Mucosa of stomach (tissue), 1 donor: ENCODE data around the gene IL2RG.
A peak's percentile ranks its signal among the peaks of the same experiment; 100 is the strongest.

Experiments
- H3K27me3 ChIP-seq: one replicate; pipeline ENCODE4 v1.7.0; 2013; ENCODE audit warnings: mild to moderate bottlenecking, low read length; ENCODE audit not compliant: control insufficient read depth, insufficient read depth
- H3K36me3 ChIP-seq: one replicate; pipeline ENCODE4 v1.7.0; 2013; ENCODE audit warnings: low read length; ENCODE audit not compliant: control insufficient read depth, insufficient read depth
- H3K4me1 ChIP-seq: one replicate; pipeline ENCODE4 v1.7.0; 2013; ENCODE audit warnings: mild to moderate bottlenecking, low read length; ENCODE audit not compliant: control insufficient read depth, insufficient read depth
- H3K4me3 ChIP-seq: one replicate; pipeline ENCODE4 v1.7.0; 2013; ENCODE audit warnings: low read length
- H3K9ac ChIP-seq: one replicate; pipeline ENCODE4 v1.7.0; 2013; ENCODE audit warnings: mild to moderate bottlenecking, low read length, moderate library complexity
- H3K9me3 ChIP-seq: one replicate; pipeline ENCODE4 v1.7.0; 2013; ENCODE audit warnings: mild to moderate bottlenecking, low read length, moderate library complexity; ENCODE audit not compliant: control insufficient read depth
- donor health status: Pancreatic carcinoma.

The IL2RG gene

DNA sequence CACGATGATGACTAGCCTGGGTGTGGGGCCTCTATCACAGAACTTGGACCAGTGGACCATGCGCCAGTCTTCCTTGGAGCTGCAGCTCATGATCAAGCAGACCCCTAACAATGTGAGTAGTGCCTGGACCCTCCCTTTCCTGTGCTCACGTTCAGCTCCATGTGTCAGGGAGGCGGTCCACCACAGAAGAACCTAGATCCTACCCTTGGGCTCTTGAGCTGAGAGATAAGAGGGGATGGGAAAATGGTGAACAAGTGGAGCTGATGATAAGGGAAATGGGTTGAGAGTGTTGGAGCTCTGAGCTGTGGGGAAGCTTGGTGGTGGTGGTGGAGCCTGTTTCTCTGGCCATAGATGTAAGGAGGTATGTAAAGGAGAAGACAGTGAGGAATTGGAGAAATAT is 20.1 kb upstream of the IL2RG start:
- H3K27me3 ChIP-seq: no peaks in the 10 kb centered on the region
- H3K36me3 ChIP-seq: peaks cover 9% of the 10 kb centered on the region
- no peak overlapping the region for H3K4me3 ChIP-seq
- no peak overlapping the region for H3K9ac ChIP-seq
- peaks cover 9% of the 10 kb centered on the region for H3K4me1 ChIP-seq
- no peaks in the 10 kb centered on the region for H3K9me3 ChIP-seq

DNA sequence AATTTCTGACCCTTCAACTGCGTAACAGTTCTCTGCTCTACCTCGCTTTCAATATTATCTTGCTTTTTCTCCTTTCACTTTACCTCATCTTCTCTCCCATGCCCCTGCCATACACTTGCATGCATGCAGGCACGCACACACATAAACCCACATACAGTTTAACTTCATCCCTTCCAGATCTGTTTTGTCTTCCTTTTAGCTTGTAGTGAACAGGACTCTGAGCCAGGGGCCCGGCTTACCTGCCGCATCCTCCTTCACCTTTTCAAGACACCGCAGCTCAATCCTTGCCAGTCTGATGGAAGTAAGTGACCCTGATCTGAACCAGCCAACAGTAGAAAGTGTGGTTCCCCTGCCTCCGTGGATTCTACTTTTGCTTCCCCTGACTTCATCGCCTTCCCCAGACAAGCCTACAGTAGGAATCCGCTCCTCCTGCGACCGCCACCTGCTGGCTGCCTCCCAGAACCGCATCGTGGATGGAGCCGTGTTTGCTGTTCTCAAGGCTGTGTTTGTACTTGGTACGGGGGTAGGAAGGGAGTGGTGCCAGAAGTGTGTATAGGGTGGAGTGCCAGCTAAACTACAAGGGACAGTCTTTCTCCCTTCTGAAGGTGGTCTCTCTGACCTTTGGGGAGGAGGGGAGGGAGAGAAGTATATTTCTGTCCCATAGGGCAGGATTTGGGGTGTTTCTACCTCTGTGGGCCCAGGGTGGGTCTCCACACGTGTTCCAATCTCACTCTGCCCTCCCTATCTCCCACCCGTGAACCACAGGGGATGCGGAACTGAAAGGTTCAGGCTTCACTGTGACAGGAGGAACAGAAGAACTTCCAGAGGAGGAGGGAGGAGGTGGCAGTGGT is 17.8 kb upstream of the IL2RG start:
- H3K9me3 ChIP-seq: no peaks in the 10 kb centered on the region
- H3K4me1 ChIP-seq: peaks cover 9% of the 10 kb centered on the region
- no peak overlapping the region for H3K9ac ChIP-seq
- no peak overlapping the region for H3K4me3 ChIP-seq
- H3K27me3 ChIP-seq: no peaks in the 10 kb centered on the region
- H3K36me3 ChIP-seq: peaks cover 10% of the 10 kb centered on the region

DNA sequence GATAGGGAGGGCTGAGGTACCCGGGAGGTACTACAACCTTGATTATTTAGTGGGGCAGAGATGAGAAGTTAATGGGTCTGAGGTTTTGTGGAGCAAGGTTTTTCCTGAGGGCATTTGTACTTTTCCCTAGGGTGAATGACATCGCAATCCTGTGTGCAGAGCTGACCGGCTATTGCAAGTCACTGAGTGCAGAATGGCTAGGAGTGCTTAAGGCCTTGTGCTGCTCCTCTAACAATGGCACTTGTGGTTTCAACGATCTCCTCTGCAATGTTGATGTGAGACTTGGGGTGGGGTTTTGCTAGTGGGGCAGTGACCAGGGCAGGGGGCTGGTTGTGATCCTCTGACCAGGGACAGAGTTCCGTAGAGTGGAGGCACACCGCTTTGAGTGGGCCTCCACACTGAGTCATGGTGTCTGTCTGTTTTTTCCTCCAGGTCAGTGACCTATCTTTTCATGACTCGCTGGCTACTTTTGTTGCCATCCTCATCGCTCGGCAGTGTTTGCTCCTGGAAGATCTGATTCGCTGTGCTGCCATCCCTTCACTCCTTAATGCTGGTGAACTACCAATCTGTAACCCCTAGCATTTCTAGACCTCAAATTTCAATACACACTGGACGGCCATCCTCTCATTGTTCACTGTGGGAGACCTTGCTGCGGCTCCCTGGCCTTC is 16.9 kb upstream of the IL2RG start:
- Histone ChIP-seq H3K36me3 (peaks cover 11% of the 10 kb centered on the region), H3K4me1 (peaks cover 9% of the 10 kb centered on the region), H3K9me3 (no peaks in the 10 kb centered on the region), H3K4me3 (no peak overlapping the region), H3K27me3 (no peaks in the 10 kb centered on the region), H3K9ac (no peak overlapping the region)

DNA sequence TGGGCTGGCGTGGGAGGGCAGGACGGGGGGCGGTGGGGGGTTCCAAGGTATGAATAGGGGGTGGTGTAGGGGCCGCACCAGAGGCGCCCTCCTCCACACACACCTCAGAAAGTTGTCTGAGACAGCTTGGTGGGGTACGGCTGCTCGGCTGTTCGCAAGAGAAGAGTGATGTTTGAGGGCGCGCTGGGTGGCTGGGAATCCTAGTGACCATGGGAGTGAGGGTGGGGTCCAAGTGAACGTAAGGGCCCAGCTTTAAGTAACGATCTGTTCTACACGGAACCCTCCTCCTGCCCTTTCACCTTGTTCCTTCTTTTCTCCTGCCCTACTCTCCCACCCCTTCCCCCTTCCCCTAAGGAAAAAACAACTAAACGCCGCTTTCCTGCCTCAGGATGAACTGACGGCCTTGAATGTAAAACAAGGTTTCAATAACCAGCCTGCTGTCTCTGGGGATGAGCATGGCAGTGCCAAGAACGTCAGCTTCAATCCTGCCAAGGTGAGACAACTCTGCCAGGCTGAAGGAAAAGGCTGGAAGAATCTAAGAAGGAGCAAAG is 7.7 kb upstream of the IL2RG start:
- H3K9me3 ChIP-seq: no peaks in the 10 kb centered on the region
- H3K27me3 ChIP-seq: no peaks in the 10 kb centered on the region
- H3K9ac ChIP-seq: peak overlapping the region; percentile 86
- peaks cover 9% of the 10 kb centered on the region for H3K4me1 ChIP-seq
- H3K4me3 ChIP-seq: peak overlapping the region; percentile 41
- H3K36me3 ChIP-seq: peaks cover under 1% of the 10 kb centered on the region

DNA sequence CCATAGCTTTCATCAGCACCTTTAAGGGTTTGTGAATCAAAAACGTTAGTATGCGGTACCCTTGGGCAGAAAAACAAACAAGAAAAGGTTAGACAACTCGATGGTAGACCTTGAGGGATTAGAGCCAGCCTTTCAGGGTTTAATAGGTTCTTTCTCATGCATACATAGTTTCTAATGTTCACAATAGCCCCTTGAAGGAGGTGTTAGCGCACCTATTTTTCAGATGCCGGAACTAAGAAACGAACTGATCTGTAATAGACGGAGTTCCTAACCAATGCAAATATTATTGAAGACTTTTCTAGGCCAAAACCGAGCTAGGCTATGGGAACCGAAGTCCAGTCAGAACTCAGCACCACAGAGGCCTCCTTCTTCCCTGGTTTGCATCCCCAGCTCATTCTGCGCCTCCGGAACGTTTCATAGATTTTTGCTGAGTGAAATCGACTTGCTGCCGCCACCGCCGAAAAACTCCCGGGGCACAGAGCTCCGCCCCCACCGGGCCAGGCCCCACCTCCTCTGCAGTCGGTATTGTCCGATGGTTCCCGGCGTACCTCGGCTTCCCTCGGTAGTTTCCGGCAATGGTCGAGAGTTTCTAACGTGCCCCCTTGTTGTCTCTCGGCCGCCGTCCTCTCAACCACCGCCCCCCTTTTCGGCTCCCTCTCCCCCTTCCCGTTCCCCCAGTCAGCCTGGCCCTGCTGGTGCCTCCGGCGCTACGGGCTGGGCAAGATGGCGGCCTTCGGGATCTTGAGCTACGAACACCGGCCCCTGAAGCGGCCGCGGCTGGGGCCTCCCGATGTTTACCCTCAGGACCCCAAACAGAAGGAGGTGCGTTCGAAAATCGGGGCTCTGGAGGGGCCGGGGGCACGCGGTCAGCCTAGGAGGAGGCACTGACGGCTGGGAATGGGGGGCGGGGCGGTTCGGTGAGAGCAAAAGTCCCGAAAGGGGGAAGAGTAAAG is 6.9 kb upstream of the IL2RG start, which contains the start of gene MED12:
TSS of gene MED12 (plus strand) at position 565 of the 953 bp plus-strand sequence. CDS start at position 724, 159 bp downstream.
- no peaks in the 10 kb centered on the region for H3K27me3 ChIP-seq
- H3K9me3 ChIP-seq: no peaks in the 10 kb centered on the region
- no peaks in the 10 kb centered on the region for H3K36me3 ChIP-seq
- H3K4me3 ChIP-seq: peak within 1 kb of the TSS; percentile 41
- H3K4me1 ChIP-seq: peaks cover 9% of the 10 kb centered on the region
- H3K9ac ChIP-seq: peak within 1 kb of the TSS; percentile 86

DNA sequence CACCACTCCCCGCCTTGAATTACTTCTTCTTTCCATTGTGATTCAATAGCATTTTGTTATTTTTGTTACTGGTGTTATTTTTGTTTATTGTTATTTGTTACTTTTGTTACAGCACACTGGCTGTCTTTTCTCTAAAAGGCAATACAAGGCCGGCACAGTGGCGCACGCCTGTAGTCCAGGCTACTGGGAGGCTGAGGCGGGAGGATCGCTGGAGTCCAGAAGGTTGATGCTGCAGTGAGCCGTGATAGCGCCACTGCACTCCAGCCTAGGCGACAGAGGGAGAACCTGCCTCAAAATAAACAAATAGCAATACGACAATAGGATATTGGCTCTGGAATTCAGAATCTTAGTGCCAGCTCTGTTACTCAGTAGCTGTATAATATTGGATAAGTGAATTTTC is 6.0 kb upstream of the IL2RG start:
- Histone ChIP-seq H3K36me3 (no peaks in the 10 kb centered on the region), H3K4me1 (peaks cover 9% of the 10 kb centered on the region), H3K27me3 (no peaks in the 10 kb centered on the region), H3K9me3 (no peaks in the 10 kb centered on the region), H3K9ac (no peak overlapping the region), H3K4me3 (no peak overlapping the region)

DNA sequence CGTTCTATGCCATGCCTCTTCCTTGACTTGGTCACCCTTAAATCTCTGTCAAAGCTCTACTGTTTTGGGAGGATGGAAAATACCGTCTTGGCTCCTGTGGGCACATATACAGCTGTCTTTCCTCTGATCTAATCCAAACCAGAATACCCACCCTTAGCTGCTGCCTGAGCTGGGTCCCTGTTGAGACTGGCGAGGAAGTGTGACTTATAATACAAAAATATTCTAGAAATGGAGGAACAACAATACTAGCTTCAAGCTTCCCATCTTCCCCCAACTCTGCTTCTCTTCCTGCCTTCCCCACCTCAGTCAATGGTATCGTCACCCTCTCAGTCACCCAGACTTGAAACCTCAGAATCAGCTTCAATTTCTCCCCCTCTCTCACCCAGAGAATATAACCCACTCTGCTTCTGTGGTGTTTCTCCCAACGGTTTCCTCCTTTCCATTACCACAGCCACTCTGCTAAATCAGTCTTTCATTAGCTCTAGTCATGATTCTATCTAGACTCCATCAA is 599 bp upstream of the IL2RG start:
- no peak overlapping the region for H3K4me3 ChIP-seq
- H3K9me3 ChIP-seq: no peaks in the 10 kb centered on the region
- H3K27me3 ChIP-seq: no peaks in the 10 kb centered on the region
- H3K4me1 ChIP-seq: peaks cover 12% of the 10 kb centered on the region
- H3K9ac ChIP-seq: peak overlapping the region; percentile 15
- H3K36me3 ChIP-seq: no peaks in the 10 kb centered on the region

DNA sequence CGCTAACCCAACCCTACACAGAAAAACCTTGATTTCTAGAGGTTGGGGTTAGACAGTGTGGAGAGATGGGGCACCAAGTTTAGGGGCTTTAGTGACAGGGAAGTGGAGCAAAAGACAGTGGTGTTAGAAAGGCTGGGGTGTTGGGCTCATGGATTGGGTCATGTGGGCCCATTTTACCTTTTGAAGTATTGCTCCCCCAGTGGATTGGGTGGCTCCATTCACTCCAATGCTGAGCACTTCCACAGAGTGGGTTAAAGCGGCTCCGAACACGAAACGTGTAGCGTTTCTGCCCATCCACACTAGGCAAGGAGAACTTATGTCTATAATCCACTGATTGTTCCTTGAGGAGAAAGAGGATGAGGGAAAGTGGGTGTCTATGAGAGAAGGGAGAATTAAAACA is 2.3 kb downstream of the IL2RG start:
- Histone ChIP-seq H3K9ac (no peak overlapping the region), H3K4me3 (no peak overlapping the region), H3K4me1 (peaks cover 14% of the 10 kb centered on the region), H3K36me3 (no peaks in the 10 kb centered on the region), H3K27me3 (no peaks in the 10 kb centered on the region), H3K9me3 (no peaks in the 10 kb centered on the region)

DNA sequence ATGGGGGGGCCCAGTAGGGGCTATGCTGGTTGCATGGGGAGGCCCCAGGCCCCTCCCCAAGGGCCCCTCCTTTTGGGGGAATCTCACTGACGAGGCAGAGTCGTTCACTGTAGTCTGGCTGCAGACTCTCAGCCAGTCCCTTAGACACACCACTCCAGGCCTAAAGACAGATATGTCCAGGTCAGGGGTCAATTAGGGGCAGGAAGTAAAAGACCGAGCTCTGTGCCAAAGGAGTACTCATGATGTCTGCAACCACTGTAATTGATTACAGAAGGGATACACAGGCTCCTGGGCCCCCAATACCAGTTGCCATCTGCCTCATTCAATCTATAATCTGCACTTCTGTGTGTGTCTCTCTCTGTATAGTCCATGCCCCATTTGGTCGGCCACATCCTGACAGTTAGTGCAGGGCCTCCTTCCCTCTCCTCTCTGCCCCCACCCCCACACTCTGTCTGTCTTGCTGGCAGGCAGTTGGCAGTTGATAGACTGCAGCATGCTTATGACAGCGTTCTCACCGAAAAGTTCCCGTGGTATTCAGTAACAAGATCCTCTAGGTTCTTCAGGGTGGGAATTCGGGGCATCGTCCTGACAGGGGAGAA is 3.5 kb downstream of the IL2RG start:
- no peak overlapping the region for H3K9ac ChIP-seq
- peaks cover 24% of the 10 kb centered on the region for H3K4me1 ChIP-seq
- no peaks in the 10 kb centered on the region for H3K27me3 ChIP-seq
- H3K9me3 ChIP-seq: no peaks in the 10 kb centered on the region
- H3K36me3 ChIP-seq: no peaks in the 10 kb centered on the region
- no peak overlapping the region for H3K4me3 ChIP-seq

DNA sequence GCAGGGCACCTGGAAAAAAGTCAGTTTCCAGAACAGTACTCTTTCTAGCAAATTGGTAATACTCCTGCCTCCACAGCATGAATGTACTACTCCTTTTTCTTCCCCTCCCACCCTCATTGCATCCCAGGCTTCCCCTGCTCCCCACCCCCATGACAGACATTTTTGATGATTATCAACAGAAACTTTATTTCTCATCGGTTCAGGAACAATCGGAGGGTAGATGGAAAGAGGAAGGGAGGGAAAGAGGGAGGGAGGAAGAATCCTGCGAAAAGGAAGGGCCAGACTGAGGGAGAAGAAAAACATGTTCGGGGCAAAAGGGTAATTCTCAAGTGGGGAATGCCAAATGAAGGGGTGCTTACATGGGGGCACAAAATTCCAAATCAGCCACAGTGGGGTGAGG is 4.1 kb downstream of the IL2RG start:
- no peaks in the 10 kb centered on the region for H3K36me3 ChIP-seq
- peaks cover 24% of the 10 kb centered on the region for H3K4me1 ChIP-seq
- no peak overlapping the region for H3K4me3 ChIP-seq
- H3K9ac ChIP-seq: no peak overlapping the region
- no peaks in the 10 kb centered on the region for H3K9me3 ChIP-seq
- H3K27me3 ChIP-seq: no peaks in the 10 kb centered on the region

DNA sequence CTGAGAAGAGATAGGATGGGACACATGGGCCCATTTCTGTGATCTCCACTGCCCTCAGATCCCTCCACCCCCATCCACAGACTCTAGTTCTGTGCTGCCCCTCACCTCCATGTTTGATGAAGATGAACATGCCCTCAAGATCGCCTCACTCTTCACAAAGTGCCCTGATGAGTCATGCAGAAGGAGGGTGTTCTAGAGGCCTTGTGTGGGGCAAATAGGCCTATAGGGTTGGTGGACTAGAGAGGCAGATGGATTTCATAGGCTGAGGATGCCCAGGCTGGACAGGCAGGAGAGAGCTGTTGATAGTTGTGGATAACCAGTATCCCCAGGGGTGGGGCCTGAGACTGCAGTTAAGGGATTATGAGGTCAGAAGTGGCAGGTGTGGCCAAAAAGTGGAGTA is 5.0 kb downstream of the IL2RG start, which contains the start of gene CXorf65:
TSS of gene CXorf65 (minus strand) at position 314 of the 400 bp plus-strand sequence. CDS start at position 130, 184 bp downstream.
- no peak within 1 kb of the TSS for H3K4me3 ChIP-seq
- H3K9me3 ChIP-seq: no peaks in the 10 kb centered on the region
- no peak within 1 kb of the TSS for H3K9ac ChIP-seq
- no peaks in the 10 kb centered on the region for H3K36me3 ChIP-seq
- H3K4me1 ChIP-seq: peaks cover 16% of the 10 kb centered on the region
- H3K27me3 ChIP-seq: no peaks in the 10 kb centered on the region
